ENCODE data around the gene ZNF268.

DNA sequence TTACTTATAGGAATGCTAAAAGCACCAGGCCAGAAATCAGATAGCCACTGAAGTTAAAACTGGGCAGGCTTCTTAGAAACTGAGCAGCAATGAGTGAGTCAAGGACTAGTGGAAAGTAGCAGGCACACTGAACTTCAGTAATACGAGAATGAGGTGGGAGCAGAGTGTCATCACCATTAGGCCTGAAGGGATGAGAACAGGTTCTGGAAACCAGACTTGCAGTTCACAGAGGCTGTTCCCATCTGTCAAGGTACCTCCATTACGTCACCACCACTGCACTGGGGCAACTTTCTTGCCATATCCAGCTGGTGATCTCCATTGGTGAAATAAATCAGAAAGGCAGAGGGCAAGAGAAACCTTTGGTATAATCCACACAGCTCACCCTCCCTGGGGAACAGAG, 35.3 kb upstream of the ZNF268 start:
- TF ChIP-seq POU6F1 (CRISPR knock-in tag; IDR thresholded peaks at IDR 0.05; ENCODE audit: borderline replicate concordance, low read depth) (no peak), ESRRG (CRISPR knock-in tag; IDR thresholded peaks at IDR 0.05) (no peak), ZFP3 (CRISPR knock-in tag; IDR thresholded peaks at IDR 0.05) (no peak), ZNF565 (CRISPR knock-in tag; conservative IDR thresholded peaks at IDR 0.05; ENCODE audit: low read depth) (no peak), CREB5 (CRISPR knock-in tag; IDR thresholded peaks at IDR 0.05; ENCODE audit: low read depth) (no peak)
